GM21825 (cell line): ENCODE measurements around the gene TSR3.

Experiments
- ATAC-seq: cut with Tn5 transposase; IDR thresholded peaks from one replicate; pipeline ENCODE4 v1.9.1; 2021; ENCODE audit warnings: mild to moderate bottlenecking, moderate library complexity; ENCODE audit not compliant: unreplicated experiment

TSR3 gene

GRCh38 chr16:1311738-1312466 lies 39.8 kb downstream of the TSR3 start:
- no peak for ATAC-seq

GRCh38 chr16:1311212-1311737 lies 40.4 kb downstream of the TSR3 start:
- no peak for ATAC-seq

- no peak for ATAC-seq
Measured at GRCh38 chr16:1310832-1311200, 40.9 kb downstream of the TSR3 start.

- peak; percentile 25 for ATAC-seq
Measured at GRCh38 chr16:1309888-1310831, 41.5 kb downstream of the TSR3 start.

GRCh38 chr16:1308977-1309885 lies 42.4 kb downstream of the TSR3 start, which contains the start of gene UBE2I:
UBE2I (plus strand) TSS chr16:1309636; CDS start chr16:1314031, 4,395 bp downstream.
- ATAC-seq, result peak; percentile 49

GRCh38 chr16:1308036-1308976 lies 43.4 kb downstream of the TSR3 start:
- ATAC-seq, result peak; percentile 15

- no peak for ATAC-seq
Measured at GRCh38 chr16:1306334-1306733, 45.3 kb downstream of the TSR3 start.

GRCh38 chr16:1305823-1306222 lies 45.9 kb downstream of the TSR3 start:
- ATAC-seq, result no peak

- no peak for ATAC-seq
Measured at GRCh38 chr16:1301562-1301961, 50.1 kb downstream of the TSR3 start.

GRCh38 chr16:1300664-1301476 lies 50.8 kb downstream of the TSR3 start:
- no peak for ATAC-seq

- ATAC-seq, result no peak
Measured at GRCh38 chr16:1299868-1300203, 51.8 kb downstream of the TSR3 start.
